ENCODE measurements around the gene ASTN1.

The ASTN1 gene

DNA sequence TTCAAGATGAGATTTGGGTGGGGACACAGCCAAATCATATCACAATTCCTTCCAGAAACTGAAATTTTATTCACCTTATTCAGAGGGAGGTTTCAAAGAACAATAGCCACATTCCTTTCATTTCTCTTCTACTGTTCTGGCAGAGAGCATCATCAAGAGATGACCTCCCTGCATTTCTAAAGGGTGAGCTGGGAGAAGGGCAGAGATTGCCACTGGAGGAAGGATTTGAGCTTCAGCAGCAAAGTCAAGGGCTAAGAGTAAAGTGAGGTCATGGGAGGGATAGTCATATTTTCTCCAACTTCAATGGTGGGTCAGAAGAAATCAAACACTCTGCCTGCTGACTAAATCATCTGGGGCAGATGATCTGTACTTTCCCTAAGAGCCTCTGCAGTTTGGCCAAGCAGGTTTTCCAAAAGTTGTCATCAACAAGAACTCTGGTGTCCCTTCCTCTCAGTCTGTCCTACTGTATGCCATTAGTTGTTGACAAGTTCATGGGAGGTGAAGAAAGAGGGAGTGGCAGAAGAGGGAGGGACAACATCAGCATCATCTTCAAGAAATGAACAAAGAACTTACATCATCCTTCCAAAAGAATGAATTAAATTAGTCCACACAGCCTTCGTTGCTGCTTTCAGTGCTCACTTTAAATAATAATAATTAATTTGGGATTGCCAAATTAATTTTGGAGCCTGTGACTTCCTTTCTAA is 298.3 kb downstream of the ASTN1 start:
- Histone ChIP-seq H3K27ac (ENCODE audit: low read length, poor library complexity, severe bottlenecking) (no peak overlapping the region), H2BK120ac (ENCODE audit: low read depth, low read length) (no peak overlapping the region), H3K36me3 (ENCODE audit: control insufficient read depth in 1 of 2, insufficient read depth in 2 of 2, low read depth in 1 of 2, low read length in 2 of 2) (no peaks in the 10 kb centered on the region), H2BK15ac (ENCODE audit: low read depth, poor library complexity, severe bottlenecking) (no peak overlapping the region), H3K9ac (ENCODE audit: low read length) (no peak overlapping the region), H3K18ac (ENCODE audit: low read depth in 1 of 2, low read length in 2 of 2) (no peak overlapping the region), H3K9me3 (ENCODE audit: control insufficient read depth, low read length) (no peaks in the 10 kb centered on the region), H3K4me2 (ENCODE audit: low read length, poor library complexity, severe bottlenecking) (no peak overlapping the region), H2AFZ (ENCODE audit: low read depth, low read length) (no peak overlapping the region), H2BK5ac (ENCODE audit: low read depth, low read length, poor library complexity, severe bottlenecking) (no peak overlapping the region), H4K8ac (ENCODE audit: low read length) (no peak overlapping the region), H2AK5ac (ENCODE audit: low read length, severe bottlenecking) (no peak overlapping the region), H3K27me3 (ENCODE audit: control insufficient read depth in 1 of 2, insufficient read depth in 1 of 2, low read length in 2 of 2) (no peaks in the 10 kb centered on the region), H3K14ac (ENCODE audit: low read length in 2 of 2) (no peak overlapping the region), H3K23ac (ENCODE audit: low read length in 2 of 2) (no peak overlapping the region), H3K79me1 (replicated peaks; ENCODE audit: low read length, poor library complexity, severe bottlenecking) (no peaks in the 10 kb centered on the region), H3K4me1 (ENCODE audit: control insufficient read depth, insufficient read depth, low read depth, low read length) (peaks cover 1% of the 10 kb centered on the region), H2BK12ac (ENCODE audit: low read length in 2 of 2) (no peak overlapping the region), H3K4ac (ENCODE audit: low read depth in 1 of 2, low read length in 2 of 2) (no peak overlapping the region), H4K91ac (ENCODE audit: low read length) (no peak overlapping the region), H3K4me3 (ENCODE audit: insufficient read depth in 1 of 2, low read depth in 1 of 2, low read length in 2 of 2) (no peak overlapping the region)
- no peak for DNase-seq
- WGBS: no CpG with 5 or more reads among the region's 1 CpG

GRCh38 chr1:176864211-176864610 is 300.3 kb downstream of the ASTN1 start:
- Histone ChIP-seq H3K79me1 (replicated peaks; ENCODE audit: low read length, poor library complexity, severe bottlenecking) (no peaks in the 10 kb centered on the region), H3K4ac (ENCODE audit: low read depth in 1 of 2, low read length in 2 of 2) (no peak overlapping the region), H2BK12ac (ENCODE audit: low read length in 2 of 2) (no peak overlapping the region), H3K4me3 (ENCODE audit: insufficient read depth in 1 of 2, low read depth in 1 of 2, low read length in 2 of 2) (no peak overlapping the region), H3K23ac (ENCODE audit: low read length in 2 of 2) (no peak overlapping the region), H2BK120ac (ENCODE audit: low read depth, low read length) (no peak overlapping the region), H2AK5ac (ENCODE audit: low read length, severe bottlenecking) (no peak overlapping the region), H3K9ac (ENCODE audit: low read length) (no peak overlapping the region), H3K9me3 (ENCODE audit: control insufficient read depth, low read length) (no peaks in the 10 kb centered on the region), H3K4me1 (ENCODE audit: control insufficient read depth, insufficient read depth, low read depth, low read length) (no peaks in the 10 kb centered on the region), H3K4me2 (ENCODE audit: low read length, poor library complexity, severe bottlenecking) (no peak overlapping the region), H4K91ac (ENCODE audit: low read length) (no peak overlapping the region), H3K36me3 (ENCODE audit: control insufficient read depth in 1 of 2, insufficient read depth in 2 of 2, low read depth in 1 of 2, low read length in 2 of 2) (no peaks in the 10 kb centered on the region), H2BK5ac (ENCODE audit: low read depth, low read length, poor library complexity, severe bottlenecking) (no peak overlapping the region), H4K8ac (ENCODE audit: low read length) (no peak overlapping the region), H3K14ac (ENCODE audit: low read length in 2 of 2) (no peak overlapping the region), H2AFZ (ENCODE audit: low read depth, low read length) (no peak overlapping the region), H3K18ac (ENCODE audit: low read depth in 1 of 2, low read length in 2 of 2) (no peak overlapping the region), H2BK15ac (ENCODE audit: low read depth, poor library complexity, severe bottlenecking) (no peak overlapping the region), H3K27me3 (ENCODE audit: control insufficient read depth in 1 of 2, insufficient read depth in 1 of 2, low read length in 2 of 2) (no peaks in the 10 kb centered on the region), H3K27ac (ENCODE audit: low read length, poor library complexity, severe bottlenecking) (no peak overlapping the region)
- no peak for DNase-seq
- 88% methylated on average over 9 of the region's 9 CpGs for WGBS

DNA sequence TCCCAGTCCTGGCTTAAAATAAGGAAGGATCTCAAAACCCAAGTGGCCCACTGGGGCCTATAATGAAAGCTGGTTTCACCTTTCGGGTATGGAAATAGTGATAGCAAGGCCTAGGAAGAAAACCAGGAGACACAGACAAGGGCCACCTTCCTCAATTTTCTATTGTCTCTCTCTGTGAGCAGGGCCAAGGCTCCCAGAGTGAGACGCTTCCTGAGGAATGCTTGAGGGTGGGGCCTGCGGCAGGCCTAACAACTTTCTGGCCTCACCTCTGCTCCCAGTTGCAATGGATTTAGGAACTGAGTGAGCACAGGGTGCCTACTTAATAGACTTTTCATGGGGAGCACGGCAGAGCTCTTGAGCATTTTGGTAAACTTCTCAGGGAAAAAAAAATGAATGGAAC is 300.9 kb downstream of the ASTN1 start:
- Histone ChIP-seq H3K9ac (ENCODE audit: low read length) (no peak overlapping the region), H3K14ac (ENCODE audit: low read length in 2 of 2) (no peak overlapping the region), H3K27ac (ENCODE audit: low read length, poor library complexity, severe bottlenecking) (no peak overlapping the region), H3K4me2 (ENCODE audit: low read length, poor library complexity, severe bottlenecking) (no peak overlapping the region), H3K36me3 (ENCODE audit: control insufficient read depth in 1 of 2, insufficient read depth in 2 of 2, low read depth in 1 of 2, low read length in 2 of 2) (no peaks in the 10 kb centered on the region), H3K18ac (ENCODE audit: low read depth in 1 of 2, low read length in 2 of 2) (no peak overlapping the region), H3K9me3 (ENCODE audit: control insufficient read depth, low read length) (no peaks in the 10 kb centered on the region), H3K4ac (ENCODE audit: low read depth in 1 of 2, low read length in 2 of 2) (no peak overlapping the region), H2BK12ac (ENCODE audit: low read length in 2 of 2) (no peak overlapping the region), H4K8ac (ENCODE audit: low read length) (no peak overlapping the region), H3K4me1 (ENCODE audit: control insufficient read depth, insufficient read depth, low read depth, low read length) (no peaks in the 10 kb centered on the region), H2AK5ac (ENCODE audit: low read length, severe bottlenecking) (no peak overlapping the region), H3K79me1 (replicated peaks; ENCODE audit: low read length, poor library complexity, severe bottlenecking) (no peaks in the 10 kb centered on the region), H4K91ac (ENCODE audit: low read length) (no peak overlapping the region), H2BK15ac (ENCODE audit: low read depth, poor library complexity, severe bottlenecking) (no peak overlapping the region), H3K23ac (ENCODE audit: low read length in 2 of 2) (no peak overlapping the region), H2AFZ (ENCODE audit: low read depth, low read length) (no peak overlapping the region), H3K4me3 (ENCODE audit: insufficient read depth in 1 of 2, low read depth in 1 of 2, low read length in 2 of 2) (no peak overlapping the region), H2BK5ac (ENCODE audit: low read depth, low read length, poor library complexity, severe bottlenecking) (no peak overlapping the region), H3K27me3 (ENCODE audit: control insufficient read depth in 1 of 2, insufficient read depth in 1 of 2, low read length in 2 of 2) (no peaks in the 10 kb centered on the region), H2BK120ac (ENCODE audit: low read depth, low read length) (no peak overlapping the region)
- WGBS: 62% methylated on average over 4 of the region's 4 CpGs
- no peak for DNase-seq

- no peak overlapping the region for H3K4ac ChIP-seq (ENCODE audit: low read depth in 1 of 2, low read length in 2 of 2)
- DNase-seq: no peak
- H4K91ac ChIP-seq (ENCODE audit: low read length): no peak overlapping the region
- no peaks in the 10 kb centered on the region for H3K27me3 ChIP-seq (ENCODE audit: control insufficient read depth in 1 of 2, insufficient read depth in 1 of 2, low read length in 2 of 2)
- H3K79me1 ChIP-seq (replicated peaks; ENCODE audit: low read length, poor library complexity, severe bottlenecking): no peaks in the 10 kb centered on the region
- H3K9ac ChIP-seq (ENCODE audit: low read length): no peak overlapping the region
- H3K4me2 ChIP-seq (ENCODE audit: low read length, poor library complexity, severe bottlenecking): no peak overlapping the region
- H3K9me3 ChIP-seq (ENCODE audit: control insufficient read depth, low read length): no peaks in the 10 kb centered on the region
- no peak overlapping the region for H4K8ac ChIP-seq (ENCODE audit: low read length)
- H3K27ac ChIP-seq (ENCODE audit: low read length, poor library complexity, severe bottlenecking): no peak overlapping the region
- H3K4me3 ChIP-seq (ENCODE audit: insufficient read depth in 1 of 2, low read depth in 1 of 2, low read length in 2 of 2): no peak overlapping the region
- H2BK5ac ChIP-seq (ENCODE audit: low read depth, low read length, poor library complexity, severe bottlenecking): no peak overlapping the region
- no peaks in the 10 kb centered on the region for H3K36me3 ChIP-seq (ENCODE audit: control insufficient read depth in 1 of 2, insufficient read depth in 2 of 2, low read depth in 1 of 2, low read length in 2 of 2)
- H2BK12ac ChIP-seq (ENCODE audit: low read length in 2 of 2): no peak overlapping the region
- WGBS: 73% methylated on average over 4 of the region's 4 CpGs
- H2BK120ac ChIP-seq (ENCODE audit: low read depth, low read length): no peak overlapping the region
- no peak overlapping the region for H2AK5ac ChIP-seq (ENCODE audit: low read length, severe bottlenecking)
- H2AFZ ChIP-seq (ENCODE audit: low read depth, low read length): no peak overlapping the region
- H3K14ac ChIP-seq (ENCODE audit: low read length in 2 of 2): no peak overlapping the region
- H3K4me1 ChIP-seq (ENCODE audit: control insufficient read depth, insufficient read depth, low read depth, low read length): no peaks in the 10 kb centered on the region
- no peak overlapping the region for H2BK15ac ChIP-seq (ENCODE audit: low read depth, poor library complexity, severe bottlenecking)
- H3K23ac ChIP-seq (ENCODE audit: low read length in 2 of 2): no peak overlapping the region
- no peak overlapping the region for H3K18ac ChIP-seq (ENCODE audit: low read depth in 1 of 2, low read length in 2 of 2)
These were observed 306.0 kb downstream of the ASTN1 start for GRCh38 chr1:176858433-176858916.

Measured in mesenchymal stem cell (in vitro differentiated cells and primary cell).